ENCODE results near the gene PLCB1. TPM values are rescaled to one million over a fixed set of nuclear protein-coding genes. Genes with fewer than 3 reads are reported as not detected.

The PLCB1 gene
- total RNA-seq, 1 donor from 2014 or later, result 16.2 TPM

GRCh38 chr20:8675896-8676295 lies 543.8 kb downstream of the PLCB1 start:
- H3K4me1 Mint-ChIP-seq (ENCODE audit: low read depth), result peaks cover 6% of the 10 kb centered on the region
- DNase-seq (ENCODE audit: low spot score, unreplicated experiment), result no peak
- no peak overlapping the region for H3K27ac Mint-ChIP-seq
- no peaks in the 10 kb centered on the region for H3K9me3 Mint-ChIP-seq (ENCODE audit: low read depth)
- peaks cover 14% of the 10 kb centered on the region for H3K27me3 Mint-ChIP-seq
- peaks cover 7% of the 10 kb centered on the region for H3K36me3 Mint-ChIP-seq (ENCODE audit: insufficient read depth)
- H3K4me3 Mint-ChIP-seq (ENCODE audit: low read depth), result no peak overlapping the region
- no peak for TF ChIP-seq CTCF (IDR thresholded peaks at IDR 0.05; ENCODE audit: unreplicated experiment)

DNA sequence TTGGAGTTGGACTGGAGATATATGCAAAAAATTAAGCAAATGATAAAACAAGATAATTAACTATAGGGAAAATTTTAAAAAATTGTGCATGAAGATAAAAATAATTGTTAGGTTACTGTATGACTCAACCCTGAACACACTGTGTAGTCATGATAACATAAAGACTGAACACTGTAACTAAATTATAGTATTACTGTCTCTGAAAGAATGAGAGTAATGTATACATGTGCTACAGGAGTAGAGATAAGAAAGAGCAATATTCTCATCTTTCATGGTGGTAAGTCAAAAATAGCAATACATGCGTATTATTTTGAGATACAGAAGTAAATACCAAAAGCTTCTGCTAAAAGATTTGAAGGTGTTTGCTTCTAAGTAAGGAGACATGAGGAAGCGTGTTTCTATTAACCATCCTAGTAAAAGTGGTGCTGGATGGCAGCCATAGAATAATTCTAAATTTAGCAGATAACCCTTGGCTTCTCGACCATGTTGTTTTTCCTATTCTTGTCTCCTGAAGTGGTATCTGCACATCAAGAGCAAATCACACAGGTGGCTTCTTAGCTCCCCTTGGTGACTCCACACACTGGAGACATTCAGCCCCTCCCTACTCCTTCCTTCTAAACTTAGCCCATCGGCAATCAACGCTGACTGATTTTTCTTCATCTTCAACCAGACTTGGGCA lies 546.2 kb downstream of the PLCB1 start:
- no peak for DNase-seq (ENCODE audit: low spot score, unreplicated experiment)
- Mint-ChIP-seq H3K9me3 (ENCODE audit: low read depth) (no peaks in the 10 kb centered on the region), H3K4me1 (ENCODE audit: low read depth) (no peaks in the 10 kb centered on the region), H3K4me3 (ENCODE audit: low read depth) (no peak overlapping the region), H3K36me3 (ENCODE audit: insufficient read depth) (peaks cover 7% of the 10 kb centered on the region), H3K27ac (no peak overlapping the region), H3K27me3 (peaks cover 3% of the 10 kb centered on the region)
- no peak for TF ChIP-seq CTCF (IDR thresholded peaks at IDR 0.05; ENCODE audit: unreplicated experiment)

DNA sequence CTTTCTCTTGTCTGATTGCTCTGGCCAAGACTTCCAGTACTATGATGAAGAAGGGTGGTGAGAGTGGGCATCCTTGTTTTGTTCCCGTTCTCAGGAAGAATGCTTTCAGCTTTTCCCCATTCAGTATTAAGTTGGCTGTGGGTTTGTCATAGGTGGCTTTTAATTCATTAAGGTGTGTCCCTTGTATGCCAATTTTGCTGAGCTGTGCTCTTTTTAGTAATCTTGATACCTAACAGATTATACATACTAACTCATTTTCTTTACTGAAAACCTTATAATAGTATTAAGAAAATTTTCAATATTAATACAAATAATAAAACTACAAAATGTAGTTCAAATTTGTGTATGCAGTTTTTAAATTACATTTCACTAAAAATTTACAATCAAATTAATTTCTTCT lies 557.3 kb downstream of the PLCB1 start:
- no peak for TF ChIP-seq CTCF (IDR thresholded peaks at IDR 0.05; ENCODE audit: unreplicated experiment)
- H3K4me1 Mint-ChIP-seq (ENCODE audit: low read depth), result no peaks in the 10 kb centered on the region
- DNase-seq (ENCODE audit: low spot score, unreplicated experiment), result no peak
- H3K4me3 Mint-ChIP-seq (ENCODE audit: low read depth), result no peak overlapping the region
- H3K36me3 Mint-ChIP-seq (ENCODE audit: insufficient read depth), result peaks cover 19% of the 10 kb centered on the region
- peaks cover 19% of the 10 kb centered on the region for H3K9me3 Mint-ChIP-seq (ENCODE audit: low read depth)
- H3K27me3 Mint-ChIP-seq, result no peaks in the 10 kb centered on the region
- H3K27ac Mint-ChIP-seq, result no peak overlapping the region

GRCh38 chr20:8690074-8690473 lies 558.0 kb downstream of the PLCB1 start:
- Mint-ChIP-seq H3K9me3 (ENCODE audit: low read depth) (peaks cover 19% of the 10 kb centered on the region), H3K27me3 (no peaks in the 10 kb centered on the region), H3K36me3 (ENCODE audit: insufficient read depth) (peaks cover 15% of the 10 kb centered on the region), H3K27ac (no peak overlapping the region), H3K4me1 (ENCODE audit: low read depth) (no peaks in the 10 kb centered on the region), H3K4me3 (ENCODE audit: low read depth) (no peak overlapping the region)
- no peak for TF ChIP-seq CTCF (IDR thresholded peaks at IDR 0.05; ENCODE audit: unreplicated experiment)
- DNase-seq (ENCODE audit: low spot score, unreplicated experiment), result no peak

DNA sequence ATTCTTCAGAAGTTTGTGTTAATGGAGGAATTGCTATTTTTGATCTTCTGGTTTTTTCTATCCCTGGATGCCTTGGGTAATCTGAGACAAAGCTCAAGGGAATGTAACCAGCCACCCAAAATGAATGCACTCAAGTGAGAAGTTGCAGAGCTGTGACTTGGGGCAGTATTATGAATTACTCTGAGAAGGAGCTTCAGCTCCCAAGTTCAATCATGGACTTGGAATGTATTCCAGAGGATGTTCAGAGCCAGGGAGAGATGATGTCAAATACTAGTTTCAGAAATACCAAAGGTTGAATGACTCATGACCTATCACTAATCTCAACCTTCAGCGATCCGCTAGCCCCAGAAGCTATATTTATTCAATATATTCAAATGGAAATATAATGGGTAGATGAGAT lies 561.6 kb downstream of the PLCB1 start:
- Mint-ChIP-seq H3K9me3 (ENCODE audit: low read depth) (peaks cover 10% of the 10 kb centered on the region), H3K4me1 (ENCODE audit: low read depth) (no peaks in the 10 kb centered on the region), H3K4me3 (ENCODE audit: low read depth) (no peak overlapping the region), H3K27me3 (no peaks in the 10 kb centered on the region), H3K27ac (no peak overlapping the region), H3K36me3 (ENCODE audit: insufficient read depth) (peaks cover 8% of the 10 kb centered on the region)
- no peak for TF ChIP-seq CTCF (IDR thresholded peaks at IDR 0.05; ENCODE audit: unreplicated experiment)
- DNase-seq (ENCODE audit: low spot score, unreplicated experiment), result no peak

Measured in progenitor cell of endocrine pancreas (in vitro differentiated cells).